NCI-H1930 (cell line): Measurements from ENCODE around the gene TBRG1.
A peak's percentile ranks its signal among the peaks of the same experiment; 100 is the strongest.

Experiments
- DNase-seq, 2 experiments: peaks; one replicate each; lab custom pipeline; 2025; lab: John Stamatoyannopoulos, UW

TBRG1 gene

GRCh38 chr11:124658986-124659385 lies 36.3 kb downstream of the TBRG1 start:
- no peak for DNase-seq

GRCh38 chr11:124661553-124661952 lies 38.9 kb downstream of the TBRG1 start:
- no peak for DNase-seq

GRCh38 chr11:124662106-124662505 lies 39.4 kb downstream of the TBRG1 start:
- no peak for DNase-seq

- DNase-seq: no peak
Measured at GRCh38 chr11:124663861-124664260, 41.2 kb downstream of the TBRG1 start.

DNA sequence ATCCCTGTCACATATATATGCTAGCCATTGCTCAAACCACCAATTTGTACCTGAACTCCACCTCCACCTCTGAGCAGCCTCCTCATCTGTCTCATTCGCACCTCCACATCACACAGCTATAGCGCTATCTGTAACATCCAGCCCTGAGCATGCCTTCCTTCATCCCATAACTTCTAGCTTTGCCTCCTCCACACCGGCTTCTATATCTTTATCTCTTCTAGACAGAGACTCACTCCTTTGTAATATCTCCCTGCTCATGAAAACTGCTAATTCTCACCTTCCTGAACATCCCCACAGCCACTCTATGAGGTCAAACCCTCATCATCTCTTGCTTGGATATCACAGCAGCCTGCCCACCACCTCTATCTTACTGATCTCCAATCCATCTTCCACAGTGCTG lies 44.9 kb downstream of the TBRG1 start:
- DNase-seq: no peak

DNA sequence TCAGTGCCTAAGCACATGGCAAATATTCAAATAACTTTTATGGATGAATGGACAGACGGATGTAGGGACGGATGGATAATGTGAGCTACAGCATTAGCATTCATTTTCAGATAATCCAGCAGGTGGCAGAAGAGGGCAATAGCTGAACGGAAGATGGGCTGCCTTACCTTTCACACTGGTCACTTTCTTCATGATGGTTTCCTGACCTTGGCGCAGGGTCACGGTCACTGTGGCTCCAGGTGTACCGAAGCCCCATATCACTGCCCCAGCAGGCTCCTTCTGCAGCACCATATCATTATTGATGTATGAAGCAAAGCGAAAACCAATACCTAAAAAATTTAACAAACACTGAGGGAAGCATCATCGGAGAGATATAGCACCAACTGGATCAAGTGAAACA lies 46.5 kb downstream of the TBRG1 start:
- peak in 1 of 2 experiments; percentile 35 for DNase-seq

- no peak for DNase-seq
Measured at GRCh38 chr11:124670732-124671131, 48.1 kb downstream of the TBRG1 start.

GRCh38 chr11:124672536-124673215 lies 50.0 kb downstream of the TBRG1 start:
- DNase-seq: no peak

GRCh38 chr11:124673333-124674167 lies 50.9 kb downstream of the TBRG1 start, which contains the start of the genes SIAE and SPA17:
TSS of gene SIAE (minus strand) at chr11:124673739. CDS start at chr11:124673708, 31 bp downstream.
TSS of gene SPA17 (plus strand) at chr11:124673904. CDS start at chr11:124675265, 1,361 bp downstream.
- peak; percentile 80 to 85 for DNase-seq

GRCh38 chr11:124674168-124674517 lies 51.5 kb downstream of the TBRG1 start:
- DNase-seq: no peak

DNA sequence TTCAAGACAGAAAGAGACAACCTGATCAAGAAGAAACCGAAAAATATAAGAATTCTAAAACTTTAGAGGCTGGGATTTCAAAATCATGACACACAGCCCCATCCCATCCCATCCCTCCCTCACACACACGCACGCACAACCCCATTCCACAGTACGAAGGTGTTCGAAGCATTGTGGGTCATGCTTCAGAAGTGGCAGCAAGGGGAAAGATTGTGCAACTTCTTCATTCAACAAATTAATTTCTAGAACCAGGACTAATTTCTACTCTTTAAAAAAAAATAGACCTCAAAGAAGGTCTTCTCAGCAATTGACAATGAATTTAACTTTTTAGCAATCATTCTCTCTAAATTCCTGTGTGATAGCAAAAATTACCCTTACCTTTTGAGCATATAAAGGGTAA lies 51.9 kb downstream of the TBRG1 start:
- DNase-seq: no peak

- no peak for DNase-seq
Measured at GRCh38 chr11:124676386-124676785, 53.7 kb downstream of the TBRG1 start.

DNA sequence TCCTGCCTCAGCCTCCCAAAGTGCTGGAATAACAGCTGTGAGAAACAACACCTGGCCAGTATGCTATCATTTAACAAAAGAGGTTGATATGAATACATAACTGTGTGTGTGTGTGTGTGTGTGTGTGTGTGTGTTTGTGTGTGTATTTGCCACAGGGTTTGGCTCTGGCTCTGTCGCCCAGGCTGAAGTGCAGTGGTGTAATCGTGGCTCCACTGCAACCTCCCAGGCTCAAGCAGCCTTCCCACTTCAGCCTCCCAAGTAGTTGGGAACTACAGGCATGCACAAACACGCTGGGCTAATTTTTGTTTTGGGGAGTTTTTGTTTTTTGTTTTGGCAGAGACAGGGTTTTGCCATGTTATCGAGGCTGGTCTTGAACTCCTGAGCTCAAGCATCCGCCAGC lies 55.8 kb downstream of the TBRG1 start:
- no peak for DNase-seq

DNA sequence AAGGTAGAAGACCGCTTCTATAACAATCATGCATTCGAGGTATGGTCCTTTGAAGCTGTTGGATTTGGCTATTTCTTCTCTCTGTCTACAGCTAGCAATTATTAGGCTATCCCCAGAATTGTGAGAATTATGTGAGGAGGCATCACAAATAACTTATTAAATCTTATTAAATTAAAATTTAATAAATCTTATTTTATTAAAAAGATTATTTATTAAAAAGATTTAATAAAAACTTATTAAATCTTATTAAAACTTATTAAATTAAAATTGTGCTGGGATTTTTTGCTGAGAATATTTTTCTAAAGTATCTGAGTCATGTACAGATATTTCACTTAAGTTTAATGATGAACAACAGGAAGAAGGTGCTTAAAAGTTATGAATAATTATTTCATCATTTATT lies 58.8 kb downstream of the TBRG1 start:
- DNase-seq: no peak

- DNase-seq: no peak
Measured at GRCh38 chr11:124682443-124682842, 59.8 kb downstream of the TBRG1 start.
